Mesenchymal stem cell (in vitro differentiated cells and primary cell): ENCODE data around the gene TRIOBP.

Source experiments
- DNase-seq: peaks from one replicate; pipeline ENCODE4 v3.0.0-alpha.2; 2013
- H2AFZ ChIP-seq: one replicate; pipeline ENCODE4 v1.6.1; 2013; ENCODE audit warnings: low read depth, mild to moderate bottlenecking, control low read depth, inconsistent platforms, low read length, moderate library complexity
- H2AK5ac ChIP-seq: 2 replicates; pipeline ENCODE4 v1.6.1; 2013; ENCODE audit warnings: low read length, moderate library complexity, mild to moderate bottlenecking, inconsistent platforms; ENCODE audit not compliant: severe bottlenecking
- H2BK120ac ChIP-seq: one replicate; pipeline ENCODE4 v1.6.1; 2013; ENCODE audit warnings: low read depth, mild to moderate bottlenecking, inconsistent platforms, low read length, moderate library complexity
- H2BK12ac ChIP-seq, 2 experiments: one replicate each; pipeline ENCODE4 v1.6.1; 2013; ENCODE audit warnings: inconsistent platforms in 2 of 2, low read length in 2 of 2, mild to moderate bottlenecking in 2 of 2, moderate library complexity in 2 of 2, control low read depth in 1 of 2
- H2BK15ac ChIP-seq: one replicate; pipeline ENCODE4 v1.6.1; 2013; ENCODE audit warnings: mild to moderate bottlenecking, low read depth, inconsistent platforms; ENCODE audit not compliant: poor library complexity, severe bottlenecking
- H2BK5ac ChIP-seq: 2 replicates; pipeline ENCODE4 v1.6.1; 2013; ENCODE audit warnings: low read depth, mild to moderate bottlenecking, low read length, control low read depth, inconsistent platforms; ENCODE audit not compliant: poor library complexity, severe bottlenecking
- H3K14ac ChIP-seq, 2 experiments: one replicate each; pipeline ENCODE4 v1.6.1; 2013; ENCODE audit warnings: inconsistent platforms in 2 of 2, low read length in 2 of 2, control low read depth in 1 of 2, mild to moderate bottlenecking in 1 of 2, moderate library complexity in 1 of 2
- H3K18ac ChIP-seq, 2 experiments: one replicate each; pipeline ENCODE4 v1.6.1; 2013; ENCODE audit warnings: inconsistent platforms in 2 of 2, low read length in 2 of 2, control low read depth in 1 of 2, low read depth in 1 of 2, mild to moderate bottlenecking in 1 of 2
- H3K23ac ChIP-seq, 2 experiments: one replicate each; pipeline ENCODE4 v1.6.1; 2013; ENCODE audit warnings: inconsistent platforms in 2 of 2, low read length in 2 of 2, mild to moderate bottlenecking in 2 of 2, moderate library complexity in 2 of 2, control low read depth in 1 of 2
- H3K27ac ChIP-seq: 2 replicates; pipeline ENCODE4 v1.5.1; 2013; ENCODE audit warnings: mild to moderate bottlenecking, moderate library complexity, low read length, control low read depth, inconsistent platforms; ENCODE audit not compliant: poor library complexity, severe bottlenecking
- H3K27me3 ChIP-seq, 2 experiments: 2 replicates each; pipeline versions ENCODE4 v1.6.1 to v1.7.0; 2013; ENCODE audit warnings: low read length in 2 of 2, mild to moderate bottlenecking in 2 of 2, moderate library complexity in 2 of 2, control low read depth in 1 of 2, inconsistent platforms in 1 of 2; ENCODE audit not compliant: control insufficient read depth in 1 of 2, insufficient read depth in 1 of 2
- H3K36me3 ChIP-seq, 2 experiments: 2 replicates each; pipeline versions ENCODE4 v1.6.1 to v1.7.0; 2013; ENCODE audit warnings: low read length in 2 of 2, control low read depth in 1 of 2, inconsistent platforms in 1 of 2, low read depth in 1 of 2, mild to moderate bottlenecking in 1 of 2; ENCODE audit not compliant: insufficient read depth in 2 of 2, control insufficient read depth in 1 of 2
- H3K4ac ChIP-seq, 2 experiments: one replicate each; pipeline ENCODE4 v1.6.1; 2013; ENCODE audit warnings: inconsistent platforms in 2 of 2, low read length in 2 of 2, mild to moderate bottlenecking in 2 of 2, moderate library complexity in 2 of 2, control low read depth in 1 of 2, low read depth in 1 of 2
- H3K4me1 ChIP-seq: 2 replicates; pipeline ENCODE4 v1.6.1; 2013; ENCODE audit warnings: low read depth, low read length, control low read depth; ENCODE audit not compliant: control insufficient read depth, insufficient read depth
- H3K4me2 ChIP-seq: 2 replicates; pipeline ENCODE4 v1.6.1; 2013; ENCODE audit warnings: low read length, mild to moderate bottlenecking, inconsistent platforms; ENCODE audit not compliant: poor library complexity, severe bottlenecking
- H3K4me3 ChIP-seq, 2 experiments: 2 replicates each; pipeline versions ENCODE4 v1.5.1 to v1.7.0; 2013; ENCODE audit warnings: low read length in 2 of 2, mild to moderate bottlenecking in 2 of 2, control low read depth in 1 of 2, low read depth in 1 of 2; ENCODE audit not compliant: insufficient read depth in 1 of 2
- H3K79me1 ChIP-seq: replicated peaks from 2 replicates; pipeline ENCODE4 v1.6.1; 2013; ENCODE audit warnings: mild to moderate bottlenecking, control low read depth, low read length, inconsistent platforms; ENCODE audit not compliant: poor library complexity, severe bottlenecking
- H3K9ac ChIP-seq: 2 replicates; pipeline ENCODE4 v1.7.0; 2013; ENCODE audit warnings: mild to moderate bottlenecking, low read length, moderate library complexity
- H3K9me3 ChIP-seq: 2 replicates; pipeline ENCODE4 v1.7.0; 2013; ENCODE audit warnings: mild to moderate bottlenecking, low read length; ENCODE audit not compliant: control insufficient read depth
- H4K8ac ChIP-seq: one replicate; pipeline ENCODE4 v1.6.1; 2013; ENCODE audit warnings: inconsistent platforms, mild to moderate bottlenecking, low read length, moderate library complexity
- H4K91ac ChIP-seq: one replicate; pipeline ENCODE4 v1.6.1; 2013; ENCODE audit warnings: mild to moderate bottlenecking, low read length, inconsistent platforms
- WGBS: methylation state at CpG from one replicate; pipeline ENCODE4 v1.1.7; 2013; ENCODE audit warnings: mixed read lengths; 5-methylcytosine and 5-hydroxymethylcytosine counted together

The TRIOBP gene

GRCh38 chr22:37728620-37729019 lies 31.8 kb downstream of the TRIOBP start:
- Histone ChIP-seq H3K9me3 (no peaks in the 10 kb centered on the region), H2AK5ac (no peak overlapping the region), H2BK15ac (no peak overlapping the region), H3K18ac (no peak overlapping the region), H3K23ac (no peak overlapping the region), H3K14ac (no peak overlapping the region), H3K27me3 (no peaks in the 10 kb centered on the region), H3K4ac (no peak overlapping the region), H3K79me1 (no peaks in the 10 kb centered on the region), H3K4me3 (no peak overlapping the region), H3K36me3 (peaks cover 0 to under 1% of the 10 kb centered on the region in 2 experiments), H3K9ac (peak overlapping the region; percentile 52), H3K4me1 (peaks cover 7% of the 10 kb centered on the region), H4K8ac (no peak overlapping the region), H2BK5ac (no peak overlapping the region), H3K27ac (no peak overlapping the region), H2AFZ (no peak overlapping the region), H4K91ac (no peak overlapping the region), H2BK120ac (no peak overlapping the region), H2BK12ac (no peak overlapping the region), H3K4me2 (no peak overlapping the region)
- 100% methylated on average over 1 of the region's 1 CpG for WGBS
- DNase-seq, result no peak

DNA sequence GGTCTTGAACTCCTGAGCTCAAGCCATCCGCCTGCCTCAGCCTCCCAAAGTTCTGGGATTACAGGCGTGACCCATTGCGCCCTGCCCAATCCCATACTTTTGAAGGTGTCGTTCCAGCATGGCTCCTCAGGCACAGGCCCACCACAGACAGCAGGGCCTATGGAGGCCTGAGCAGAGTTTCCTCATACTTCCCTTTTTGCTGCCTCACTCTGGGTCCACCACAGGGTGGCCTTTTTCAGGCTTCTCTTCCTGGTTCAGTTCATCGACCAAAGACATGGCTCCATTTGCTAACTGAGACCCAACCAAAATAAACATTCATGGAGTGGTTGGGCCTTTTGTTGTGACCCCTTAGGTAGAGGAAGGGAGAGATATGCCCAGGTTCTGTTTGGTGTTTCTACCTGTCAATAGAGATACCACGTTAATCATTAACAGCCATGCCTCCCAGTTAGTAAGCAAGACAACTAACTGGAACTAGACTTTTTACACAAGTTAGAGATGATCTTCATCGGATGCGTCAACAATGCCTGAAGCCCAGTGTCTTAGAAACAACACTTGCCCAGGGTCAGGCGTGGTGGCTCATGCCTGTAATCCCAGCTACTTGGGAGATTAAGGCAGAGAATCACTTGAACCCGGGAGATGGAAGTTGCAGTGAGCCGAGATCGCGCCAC lies 35.1 kb downstream of the TRIOBP start:
- Histone ChIP-seq H2BK15ac (no peak overlapping the region), H3K4me1 (peaks cover 6% of the 10 kb centered on the region), H3K27me3 (no peaks in the 10 kb centered on the region), H3K4ac (no peak overlapping the region), H3K27ac (no peak overlapping the region), H3K4me3 (no peak overlapping the region), H3K79me1 (no peaks in the 10 kb centered on the region), H3K14ac (no peak overlapping the region), H2BK12ac (no peak overlapping the region), H2BK120ac (no peak overlapping the region), H4K91ac (no peak overlapping the region), H3K4me2 (no peak overlapping the region), H3K36me3 (no peaks in the 10 kb centered on the region), H2AK5ac (no peak overlapping the region), H3K18ac (no peak overlapping the region), H2BK5ac (no peak overlapping the region), H3K9ac (no peak overlapping the region), H2AFZ (no peak overlapping the region), H3K23ac (no peak overlapping the region), H4K8ac (no peak overlapping the region), H3K9me3 (no peaks in the 10 kb centered on the region)
- no peak for DNase-seq
- WGBS, result 96% methylated on average over 12 of the region's 13 CpGs

DNA sequence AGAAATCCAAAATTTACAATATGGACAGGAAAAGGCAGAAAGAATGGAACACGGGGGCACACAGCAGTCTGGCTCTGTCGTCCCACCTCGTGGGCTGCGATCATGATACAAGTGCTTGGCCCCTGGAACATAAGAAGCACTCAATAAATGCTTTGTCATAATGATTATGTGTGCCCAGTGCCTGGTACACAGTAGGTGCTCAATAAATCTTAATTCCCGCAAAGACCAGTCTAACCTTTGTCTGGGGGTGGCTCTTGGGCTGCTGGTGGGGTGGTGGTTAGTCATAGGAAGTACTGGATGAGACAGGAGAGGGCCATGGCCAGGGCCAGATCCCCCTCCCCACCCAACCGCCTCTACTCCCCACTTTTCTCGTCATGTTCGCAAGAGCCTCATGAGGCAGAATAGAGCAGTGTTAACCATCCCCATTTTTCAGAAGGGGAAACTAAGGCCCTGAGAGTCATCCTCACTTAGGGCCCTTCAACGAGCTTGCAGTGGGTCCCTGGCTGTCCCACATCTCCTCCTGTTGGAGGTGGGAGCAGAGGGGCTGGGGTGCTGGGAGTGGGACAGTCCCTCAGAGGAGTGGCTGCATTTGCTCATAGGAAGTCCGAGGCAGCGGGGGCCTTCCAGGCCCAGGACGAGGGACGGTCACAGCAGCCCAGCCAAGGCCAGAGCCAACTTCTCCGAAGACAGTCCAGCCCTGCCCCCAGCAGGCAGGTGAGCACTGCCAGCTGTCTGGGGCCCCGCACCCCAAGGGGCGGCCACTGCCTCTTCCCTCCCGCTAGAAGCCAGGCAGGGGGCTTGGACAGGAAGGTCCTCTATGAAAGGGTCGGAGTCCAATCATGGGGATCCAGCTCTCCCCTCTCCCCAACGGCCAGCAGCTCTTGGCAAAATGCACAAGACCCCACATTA lies 36.1 kb downstream of the TRIOBP start:
- no peak overlapping the region for H3K4me2 ChIP-seq
- no peak for DNase-seq
- H3K9me3 ChIP-seq, result no peaks in the 10 kb centered on the region
- H2AFZ ChIP-seq, result no peak overlapping the region
- H3K14ac ChIP-seq, result no peak overlapping the region
- no peak overlapping the region for H3K27ac ChIP-seq
- no peak overlapping the region for H3K4me3 ChIP-seq
- no peaks in the 10 kb centered on the region for H3K79me1 ChIP-seq
- no peak overlapping the region for H2BK12ac ChIP-seq
- H2AK5ac ChIP-seq, result no peak overlapping the region
- H3K27me3 ChIP-seq, result no peaks in the 10 kb centered on the region
- no peak overlapping the region for H3K18ac ChIP-seq
- no peak overlapping the region for H3K23ac ChIP-seq
- H3K4ac ChIP-seq, result no peak overlapping the region
- H4K8ac ChIP-seq, result no peak overlapping the region
- WGBS, result 84% methylated on average over 18 of the region's 19 CpGs
- H3K4me1 ChIP-seq, result peaks cover 6% of the 10 kb centered on the region
- no peak overlapping the region for H3K9ac ChIP-seq
- no peak overlapping the region for H2BK5ac ChIP-seq
- H3K36me3 ChIP-seq, result no peaks in the 10 kb centered on the region
- H2BK15ac ChIP-seq, result no peak overlapping the region
- H4K91ac ChIP-seq, result no peak overlapping the region
- no peak overlapping the region for H2BK120ac ChIP-seq

GRCh38 chr22:37733625-37734401 lies 37.0 kb downstream of the TRIOBP start:
- Histone ChIP-seq H2BK120ac (no peak overlapping the region), H3K4me2 (no peak overlapping the region), H3K36me3 (no peaks in the 10 kb centered on the region), H3K27me3 (no peaks in the 10 kb centered on the region), H2AFZ (no peak overlapping the region), H4K91ac (peak overlapping the region; percentile 37), H2BK12ac (no peak overlapping the region), H3K23ac (no peak overlapping the region), H2AK5ac (no peak overlapping the region), H3K9me3 (no peaks in the 10 kb centered on the region), H3K4ac (no peak overlapping the region), H3K79me1 (no peaks in the 10 kb centered on the region), H2BK15ac (peak overlapping the region; percentile 49), H3K4me1 (peaks cover 6% of the 10 kb centered on the region), H2BK5ac (no peak overlapping the region), H3K9ac (no peak overlapping the region), H3K18ac (no peak overlapping the region), H3K14ac (no peak overlapping the region), H3K4me3 (no peak overlapping the region), H4K8ac (no peak overlapping the region), H3K27ac (no peak overlapping the region)
- DNase-seq, result no peak
- 94% methylated on average over 10 of the region's 11 CpGs for WGBS
